OCI-LY1 (cell line): ENCODE measurements around the gene SS18L1.
"Not testable (repeated sequence)": the region's sequence is repeated elsewhere in the genome, so short reads cannot be mapped to it uniquely, and the experiment has no call there.

ENCODE experiments used
- H2AFZ ChIP-seq: fragments of 200-600 bp; sonication (generic), shearing (Covaris generic); 2 replicates; pipeline ENCODE4 v1.6.0; 2014; ENCODE audit warnings: antibody characterized with exemption, mild to moderate bottlenecking, low read length
- H3F3A ChIP-seq: fragments of 200-600 bp; sonication (generic), shearing (Covaris generic); 2 replicates; pipeline ENCODE4 v1.6.0; 2014; ENCODE audit warnings: mild to moderate bottlenecking, antibody characterized with exemption, low read length, moderate library complexity; ENCODE audit not compliant: insufficient read depth
- H3K27ac ChIP-seq: fragments of 200-600 bp; sonication (generic); 2 replicates; pipeline ENCODE4 v1.5.1; 2014; ENCODE audit warnings: low read length, mixed run types, mild to moderate bottlenecking, low read depth; ENCODE audit not compliant: poor library complexity, severe bottlenecking
- H3K27me3 ChIP-seq: fragments of 200-600 bp; sonication (generic); 2 replicates; pipeline ENCODE4 v1.6.0; 2014; ENCODE audit warnings: antibody characterized with exemption, mild to moderate bottlenecking, low read length, moderate library complexity; ENCODE audit not compliant: insufficient read depth
- H3K36me3 ChIP-seq: fragments of 200-600 bp; sonication (generic); 2 replicates; pipeline ENCODE4 v1.6.1; 2014; ENCODE audit warnings: mild to moderate bottlenecking, antibody characterized with exemption, low read length, moderate library complexity, mixed read lengths; ENCODE audit not compliant: insufficient read depth
- H3K4me1 ChIP-seq: fragments of 200-600 bp; sonication (generic); 2 replicates; pipeline ENCODE4 v1.5.1; 2014; ENCODE audit warnings: mild to moderate bottlenecking, low read length, moderate library complexity; ENCODE audit not compliant: insufficient read depth, severe bottlenecking
- H3K4me2 ChIP-seq: fragments of 200-600 bp; sonication (generic), shearing (Covaris generic); 2 replicates; pipeline ENCODE4 v1.6.1; 2014; ENCODE audit warnings: low read length
- H3K4me3 ChIP-seq: fragments of 200-600 bp; sonication (generic); 2 replicates; pipeline ENCODE4 v1.5.1; 2014; ENCODE audit warnings: low read length, low read depth, mild to moderate bottlenecking, mixed read lengths; ENCODE audit not compliant: poor library complexity, severe bottlenecking
- H3K79me2 ChIP-seq: fragments of 200-600 bp; shearing (Covaris generic); 2 replicates; pipeline ENCODE4 v1.6.1; 2016; ENCODE audit warnings: mixed run types, low read length, mixed read lengths; ENCODE audit not compliant: insufficient read depth
- H3K9ac ChIP-seq: fragments of 200-600 bp; sonication (generic), shearing (Covaris generic); 2 replicates; pipeline ENCODE4 v1.6.1; 2014; ENCODE audit warnings: mild to moderate bottlenecking, low read length, mixed read lengths
- H3K9me2 ChIP-seq: fragments of 200-600 bp; sonication (generic), shearing (Covaris generic); 2 replicates; pipeline ENCODE4 v1.6.1; 2014; ENCODE audit warnings: low read depth, mild to moderate bottlenecking, low read length, mixed read lengths
- H3K9me3 ChIP-seq: fragments of 200-600 bp; shearing (Covaris generic); 2 replicates; pipeline ENCODE4 v1.6.1; 2014; ENCODE audit warnings: low read length, mixed read lengths
- H4K20me1 ChIP-seq: fragments of 200-600 bp; sonication (generic), shearing (Covaris generic); 2 replicates; pipeline ENCODE4 v1.6.0; 2016; ENCODE audit warnings: mild to moderate bottlenecking, low read length; ENCODE audit not compliant: insufficient read depth
- CTCF ChIP-seq: fragments of 200-600 bp; sonication (generic), shearing (Covaris generic); IDR thresholded peaks from 2 replicates; pipeline ENCODE4 v1.5.1; 2017; ENCODE audit warnings: mild to moderate bottlenecking, antibody characterized with exemption, low read length, moderate library complexity, mixed read lengths
- EZH2 ChIP-seq: fragments of 200-600 bp; sonication (generic), shearing (Covaris generic); IDR thresholded peaks from 2 replicates; pipeline ENCODE4 v1.8.0; 2017; ENCODE audit warnings: borderline replicate concordance, mixed run types, mild to moderate bottlenecking, antibody characterized with exemption, low read length, moderate library complexity, mixed read lengths

SS18L1 gene

GRCh38 chr20:62147125-62147524, 3.6 kb downstream of the SS18L1 start:
- no peak for TF ChIP-seq EZH2
- no peak for TF ChIP-seq CTCF
- no peaks in the 10 kb centered on the region for H4K20me1 ChIP-seq
- no peak overlapping the region for H3K27ac ChIP-seq
- peaks cover 7% of the 10 kb centered on the region for H3K79me2 ChIP-seq
- H3K4me1 ChIP-seq = peaks cover 13% of the 10 kb centered on the region
- H3K36me3 ChIP-seq = peaks cover 4% of the 10 kb centered on the region; the same call in 1 of the 2 replicates
- no peak overlapping the region for H3K4me3 ChIP-seq
- no peak overlapping the region for H2AFZ ChIP-seq
- H3K4me2 ChIP-seq = no peak overlapping the region
- H3K9me3 ChIP-seq = no peaks in the 10 kb centered on the region
- no peaks in the 10 kb centered on the region for H3F3A ChIP-seq
- H3K9ac ChIP-seq = no peak overlapping the region
- no peaks in the 10 kb centered on the region for H3K27me3 ChIP-seq
- H3K9me2 ChIP-seq = no peaks in the 10 kb centered on the region

- no peaks in the 10 kb centered on the region for H3K27me3 ChIP-seq
- H3K36me3 ChIP-seq = peaks cover 6% of the 10 kb centered on the region; the same call in 1 of the 2 replicates
- TF ChIP-seq CTCF (no peak), EZH2 (no peak)
- no peak overlapping the region for H3K9ac ChIP-seq
- H3K79me2 ChIP-seq = peaks cover 3% of the 10 kb centered on the region
- no peak overlapping the region for H3K4me3 ChIP-seq
- no peak overlapping the region for H2AFZ ChIP-seq
- H3K9me3 ChIP-seq = no peaks in the 10 kb centered on the region
- H3F3A ChIP-seq = no peaks in the 10 kb centered on the region
- H3K27ac ChIP-seq = no peak overlapping the region
- peaks cover 11% of the 10 kb centered on the region for H3K4me1 ChIP-seq
- no peaks in the 10 kb centered on the region for H3K9me2 ChIP-seq
- no peak overlapping the region for H3K4me2 ChIP-seq
- no peaks in the 10 kb centered on the region for H4K20me1 ChIP-seq
These were observed 4.0 kb downstream of the SS18L1 start for GRCh38 chr20:62147528-62147927.

- H3K9me3 ChIP-seq, H3F3A ChIP-seq, H3K9me2 ChIP-seq, H2AFZ ChIP-seq, H3K79me2 ChIP-seq, H3K4me3 ChIP-seq, H3K9ac ChIP-seq, H3K4me2 ChIP-seq, H3K27me3 ChIP-seq, H4K20me1 ChIP-seq, H3K27ac ChIP-seq: not testable (repeated sequence)
- peaks cover 11% of the 10 kb centered on the region; the same call in 1 of the 2 replicates for H3K36me3 ChIP-seq
- peaks cover 11% of the 10 kb centered on the region for H3K4me1 ChIP-seq
These were observed 4.8 kb downstream of the SS18L1 start for GRCh38 chr20:62148383-62148782.

- Histone ChIP-seq H3K4me2 (no peak overlapping the region), H3K4me1 (peaks cover 11% of the 10 kb centered on the region), H3K9me3 (no peaks in the 10 kb centered on the region), H3K36me3 (peaks cover 15% of the 10 kb centered on the region; the same call in 1 of the 2 replicates), H3K9ac (no peak overlapping the region), H3K9me2 (no peaks in the 10 kb centered on the region), H3K79me2 (no peaks in the 10 kb centered on the region), H3K27ac (no peak overlapping the region), H3F3A (no peaks in the 10 kb centered on the region), H3K4me3 (no peak overlapping the region), H3K27me3 (no peaks in the 10 kb centered on the region), H4K20me1 (no peaks in the 10 kb centered on the region), H2AFZ (no peak overlapping the region)
- TF ChIP-seq EZH2 (no peak), CTCF (no peak)
These were observed 5.3 kb downstream of the SS18L1 start for GRCh38 chr20:62148908-62149314.
